Measurements from ENCODE around the gene C17orf67.

- TF ChIP-seq CTCF (IDR thresholded peaks at IDR 0.05; ENCODE audit: poor library complexity, severe bottlenecking) (no peak), EP300 (conservative IDR thresholded peaks at IDR 0.05; ENCODE audit: poor library complexity, severe bottlenecking) (no peak), MXI1 (conservative IDR thresholded peaks at IDR 0.05; ENCODE audit: poor library complexity, severe bottlenecking) (no peak), POLR2AphosphoS5 (IDR thresholded peaks at IDR 0.05) (no peak), EZH2 (IDR thresholded peaks at IDR 0.05; ENCODE audit: borderline replicate concordance, insufficient read depth, low read length, poor library complexity, severe bottlenecking) (no peak)
Measured at GRCh38 chr17:56771563-56771962, 62.2 kb downstream of the C17orf67 start.

All from neural cell (in vitro differentiated cells).